Activated CD8-positive, alpha-beta memory T cell treated with anti-CD3 and anti-CD28 coated beads for 48 hours (primary cell): ENCODE data around the gene LRRC2.
"Not testable (repeated sequence)": the region's sequence is repeated elsewhere in the genome, so short reads cannot be mapped to it uniquely, and the experiment has no call there.

Experiments used
- DNase-seq, 3 experiments: peaks; one replicate each; pipeline ENCODE4 v3.0.0-alpha.2; 2020; ENCODE audit warnings: low read depth in 2 of 3, low spot score in 2 of 3

LRRC2 gene, protein sequence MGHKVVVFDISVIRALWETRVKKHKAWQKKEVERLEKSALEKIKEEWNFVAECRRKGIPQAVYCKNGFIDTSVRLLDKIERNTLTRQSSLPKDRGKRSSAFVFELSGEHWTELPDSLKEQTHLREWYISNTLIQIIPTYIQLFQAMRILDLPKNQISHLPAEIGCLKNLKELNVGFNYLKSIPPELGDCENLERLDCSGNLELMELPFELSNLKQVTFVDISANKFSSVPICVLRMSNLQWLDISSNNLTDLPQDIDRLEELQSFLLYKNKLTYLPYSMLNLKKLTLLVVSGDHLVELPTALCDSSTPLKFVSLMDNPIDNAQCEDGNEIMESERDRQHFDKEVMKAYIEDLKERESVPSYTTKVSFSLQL

DNA sequence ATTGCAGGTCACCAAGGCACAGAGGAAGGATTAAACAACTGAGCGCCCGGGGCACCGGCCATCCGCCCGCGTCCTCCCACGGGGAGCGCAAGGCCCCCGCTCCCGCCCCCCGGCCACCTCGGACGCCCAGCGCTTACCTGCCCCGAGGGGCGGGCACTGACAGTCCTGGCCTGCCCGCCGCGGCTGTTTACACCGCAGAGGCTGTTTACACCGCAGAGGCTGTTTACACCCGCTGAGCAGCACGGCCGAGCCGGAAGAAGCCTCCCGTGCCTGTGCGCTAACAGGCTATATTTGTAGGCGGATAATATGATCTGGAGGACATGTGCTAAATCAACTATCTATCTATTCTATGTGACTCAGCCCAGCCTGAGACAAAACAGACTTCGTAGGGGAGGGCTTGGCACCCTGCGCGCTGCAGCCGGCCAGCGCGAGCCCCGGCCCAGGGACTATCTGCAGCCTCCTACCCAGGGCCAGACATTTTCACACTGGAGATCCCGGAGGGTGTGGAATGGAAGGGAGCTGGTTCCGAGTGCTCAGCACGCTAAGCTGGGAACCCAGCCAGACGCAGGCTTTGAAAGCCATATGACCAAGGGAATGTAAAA, at the start of gene LRRC2:
Gene LRRC2, minus strand, starts transcription at position 263 of the 602 bp plus-strand sequence. CDS start 14,711 bp downstream, outside the sequence.
- no peak for DNase-seq

DNA sequence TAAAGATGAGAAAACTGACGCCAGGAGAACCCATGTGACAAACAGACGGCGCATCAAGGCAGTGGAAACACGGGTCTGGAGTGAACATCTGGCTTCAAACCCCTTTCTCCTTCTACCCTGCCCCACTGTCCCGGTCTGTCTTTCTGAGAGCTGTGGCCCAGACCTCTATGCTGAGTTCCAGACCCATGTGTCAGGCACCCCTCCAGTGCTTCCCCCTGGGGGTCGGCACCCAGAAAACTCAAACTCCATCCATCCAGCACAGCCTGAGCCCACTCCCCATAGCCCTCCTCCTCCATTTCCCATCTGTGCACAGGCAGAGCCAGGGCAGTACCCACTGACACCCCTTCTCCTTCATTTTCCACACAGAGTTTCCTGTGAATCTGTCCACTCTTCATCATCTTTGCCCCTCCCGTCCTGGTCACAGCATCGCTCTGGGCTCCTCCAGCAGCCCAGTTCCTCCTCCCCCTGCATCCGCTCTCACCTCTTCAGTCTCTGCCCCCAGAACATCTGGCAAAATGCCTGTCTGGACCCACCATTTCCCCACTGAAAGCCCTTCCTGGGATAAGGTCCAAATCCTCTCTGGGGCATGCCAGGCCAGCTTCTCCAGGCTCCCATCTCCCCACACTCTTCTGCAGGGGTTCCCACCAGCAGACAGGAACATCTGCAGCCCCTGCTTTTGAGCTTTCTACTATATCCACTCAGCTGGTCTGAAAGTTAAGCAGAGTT, 49.1 kb upstream of the LRRC2 start:
- no peak for DNase-seq

DNA sequence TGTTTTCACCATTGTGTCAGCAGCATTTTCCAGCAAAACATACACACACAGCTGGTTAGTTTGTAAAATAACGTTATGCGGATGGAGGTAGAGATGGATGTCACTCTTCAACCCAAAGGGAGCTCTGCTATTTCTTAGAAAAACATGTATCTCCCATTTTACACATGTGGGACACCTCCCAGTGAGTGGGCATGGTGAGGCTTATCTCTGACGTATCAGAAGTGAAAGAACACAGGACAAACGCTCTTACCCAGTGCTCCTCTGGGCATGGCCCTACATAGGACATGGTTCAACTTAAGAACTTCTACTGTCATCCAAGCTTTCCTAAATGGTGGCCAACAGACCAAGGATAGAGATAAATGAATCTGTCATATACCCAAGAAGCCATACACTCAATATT, 48.3 kb upstream of the LRRC2 start:
- no peak for DNase-seq

DNA sequence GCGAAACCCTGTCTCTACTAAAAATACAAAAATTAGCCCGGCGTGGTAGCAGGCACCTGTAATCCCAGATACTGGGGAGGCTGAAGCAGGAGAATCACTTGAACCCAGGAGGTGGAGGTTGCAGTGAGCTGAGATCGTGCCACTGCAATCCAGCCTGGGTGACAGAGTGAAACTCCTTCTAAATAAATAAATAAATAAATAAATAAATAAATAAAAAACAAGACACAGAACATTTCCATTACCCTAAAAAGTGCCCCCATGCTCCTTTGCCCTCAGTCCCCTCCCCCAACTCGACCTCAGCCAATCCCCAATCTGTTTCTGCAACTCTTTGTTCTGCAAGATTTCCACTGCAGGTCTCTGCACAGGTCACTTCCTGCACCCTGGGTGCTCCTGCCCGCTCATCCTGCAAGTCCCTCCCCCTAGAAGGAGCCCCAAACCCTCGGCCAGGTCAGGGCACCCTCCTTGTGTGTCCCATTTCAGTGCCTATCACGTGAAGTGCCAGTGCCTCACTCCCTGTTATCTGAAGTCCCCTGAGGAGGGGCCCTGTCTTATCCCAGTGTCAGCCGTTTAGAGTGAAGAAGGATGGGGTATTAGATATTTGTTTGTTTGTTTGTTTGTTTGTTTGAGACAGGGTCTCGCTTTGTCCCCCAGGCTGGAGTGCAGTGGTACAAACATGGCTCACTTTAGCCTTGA, 47.4 kb upstream of the LRRC2 start:
- no peak for DNase-seq

DNA sequence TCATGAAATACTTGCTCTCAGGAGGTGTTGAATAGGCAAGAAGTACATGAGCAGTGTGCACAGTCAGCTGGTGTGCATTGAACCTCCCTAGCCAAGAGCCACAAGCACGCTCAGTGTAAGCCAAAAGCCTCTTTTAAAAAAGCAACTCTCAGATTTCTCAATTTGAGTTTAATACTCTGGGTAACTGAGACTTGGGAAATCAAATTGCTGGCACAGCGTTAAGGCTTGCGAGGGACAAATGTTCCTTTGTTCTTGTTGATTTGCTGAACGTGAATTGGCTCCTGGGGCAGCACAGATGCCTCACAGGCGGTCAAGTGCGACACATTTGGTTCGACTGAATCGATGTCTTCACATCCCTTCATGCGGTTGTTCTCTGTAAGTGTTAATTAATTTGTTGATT, 46.2 kb upstream of the LRRC2 start, which contains the start of gene FAM240A:
Gene FAM240A, plus strand, starts transcription at position 202 of the 400 bp plus-strand sequence. Its CDS starts 159 bp downstream, at position 361.
- DNase-seq, result no peak

GRCh38 chr3:46609944-46610722, 44.0 kb upstream of the LRRC2 start:
- DNase-seq, result no peak

GRCh38 chr3:46609212-46609721, 43.2 kb upstream of the LRRC2 start:
- DNase-seq, result no peak

DNA sequence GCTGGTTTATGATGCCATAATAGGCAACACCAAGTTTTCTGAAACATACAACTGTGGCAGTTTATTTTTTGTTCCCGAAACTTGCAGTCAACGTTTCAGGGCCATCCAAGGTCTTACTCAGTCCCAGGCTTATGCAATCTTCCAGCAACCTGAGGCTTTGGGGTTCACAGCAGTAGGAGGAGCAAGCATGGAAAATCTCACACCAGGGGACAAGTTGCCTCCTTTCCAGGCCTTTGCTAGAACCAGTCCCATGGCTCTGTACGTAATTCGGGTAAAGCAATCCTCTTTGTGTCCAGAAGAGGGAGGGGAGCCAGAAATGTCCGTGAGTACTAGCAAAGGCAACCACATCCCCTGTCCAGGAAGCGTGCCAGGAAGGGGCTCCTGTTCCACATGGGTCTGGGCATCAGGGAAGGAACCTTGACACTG, 41.5 kb upstream of the LRRC2 start:
- DNase-seq, result no peak

DNA sequence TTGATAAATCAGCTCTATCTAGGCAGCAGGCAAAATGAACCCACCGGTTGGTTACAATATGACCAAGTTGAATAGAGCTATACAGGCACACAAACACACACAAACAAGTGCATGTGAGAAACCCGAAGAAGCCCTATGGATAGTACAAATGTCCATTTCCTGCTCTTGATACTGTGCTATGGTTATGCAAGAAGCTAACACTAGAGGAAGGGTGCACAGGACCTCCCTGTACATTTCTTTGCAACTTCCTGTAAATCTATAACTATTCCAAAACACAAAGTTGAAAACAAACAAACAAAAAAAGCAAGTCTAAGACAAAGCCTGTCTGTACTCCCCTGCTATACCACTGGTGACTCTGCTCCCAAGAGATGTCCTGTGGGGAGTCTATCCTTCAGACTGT, 38.0 kb upstream of the LRRC2 start:
- no peak for DNase-seq

GRCh38 chr3:46603446-46604046, 37.4 kb upstream of the LRRC2 start:
- no peak for DNase-seq

DNA sequence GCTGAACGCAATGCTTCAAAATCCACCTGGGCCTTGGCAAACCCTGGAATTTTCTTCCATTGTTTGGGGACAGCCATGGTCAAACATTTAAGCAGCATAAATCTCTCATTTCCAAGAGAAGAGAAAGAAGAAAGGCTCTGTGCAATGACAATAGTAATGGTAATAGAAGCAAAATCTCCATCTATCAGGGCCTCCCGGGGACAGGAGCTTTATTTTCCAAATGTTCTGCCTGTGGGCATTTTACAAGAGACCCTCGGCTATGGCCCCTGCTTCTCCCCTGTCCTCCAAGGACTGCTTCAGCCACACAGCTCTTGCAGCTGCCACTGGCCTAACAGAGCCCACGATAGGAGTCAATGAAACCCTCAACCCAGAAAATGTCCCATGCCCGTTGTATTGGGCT, 33.5 kb upstream of the LRRC2 start:
- no peak for DNase-seq

DNA sequence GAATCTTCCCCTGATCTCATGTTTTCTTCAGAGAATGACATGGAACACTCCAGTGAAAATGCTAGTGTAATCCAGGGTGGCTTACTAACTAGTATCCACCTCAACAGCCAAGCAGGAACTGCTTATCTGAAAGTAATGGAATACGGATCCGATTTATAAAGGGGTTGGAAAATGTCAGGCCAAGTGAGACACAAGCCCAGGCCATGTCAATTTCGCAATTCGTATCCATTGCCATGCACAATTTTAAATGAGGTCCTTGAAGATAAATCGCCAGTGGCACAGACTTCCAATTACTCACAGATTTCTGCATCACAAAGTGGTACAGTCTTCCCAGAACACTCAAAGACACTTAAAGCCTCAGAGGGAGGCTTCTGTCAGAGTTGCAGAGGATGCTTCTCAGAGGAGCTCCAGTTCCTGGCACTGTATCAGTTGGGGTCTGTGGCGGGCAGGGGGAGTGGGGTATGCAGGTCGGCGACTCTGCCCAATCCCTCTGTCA, 29.8 kb upstream of the LRRC2 start:
- DNase-seq, result no peak

- DNase-seq, result no peak
These were observed 28.6 kb upstream of the LRRC2 start for GRCh38 chr3:46594723-46595122.

DNA sequence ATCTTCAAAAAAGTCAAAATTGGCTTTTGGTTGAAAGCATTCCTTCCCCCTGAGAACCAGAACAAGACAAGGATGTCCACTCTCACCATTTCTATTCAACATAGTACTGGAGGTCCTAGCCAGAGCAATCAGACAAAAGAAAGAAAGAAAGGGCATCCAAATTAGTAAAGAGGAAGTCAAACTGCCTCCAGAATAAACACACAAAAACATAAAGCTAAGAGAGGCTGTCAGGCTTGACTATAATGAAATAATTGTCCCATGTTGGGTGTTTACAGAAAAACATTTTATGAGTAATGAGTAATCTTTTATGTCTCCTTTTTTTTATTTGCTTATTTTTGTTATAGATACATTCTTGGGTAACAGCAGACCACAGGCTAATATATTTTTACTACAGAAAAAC, 27.9 kb upstream of the LRRC2 start:
- DNase-seq, result no peak

DNA sequence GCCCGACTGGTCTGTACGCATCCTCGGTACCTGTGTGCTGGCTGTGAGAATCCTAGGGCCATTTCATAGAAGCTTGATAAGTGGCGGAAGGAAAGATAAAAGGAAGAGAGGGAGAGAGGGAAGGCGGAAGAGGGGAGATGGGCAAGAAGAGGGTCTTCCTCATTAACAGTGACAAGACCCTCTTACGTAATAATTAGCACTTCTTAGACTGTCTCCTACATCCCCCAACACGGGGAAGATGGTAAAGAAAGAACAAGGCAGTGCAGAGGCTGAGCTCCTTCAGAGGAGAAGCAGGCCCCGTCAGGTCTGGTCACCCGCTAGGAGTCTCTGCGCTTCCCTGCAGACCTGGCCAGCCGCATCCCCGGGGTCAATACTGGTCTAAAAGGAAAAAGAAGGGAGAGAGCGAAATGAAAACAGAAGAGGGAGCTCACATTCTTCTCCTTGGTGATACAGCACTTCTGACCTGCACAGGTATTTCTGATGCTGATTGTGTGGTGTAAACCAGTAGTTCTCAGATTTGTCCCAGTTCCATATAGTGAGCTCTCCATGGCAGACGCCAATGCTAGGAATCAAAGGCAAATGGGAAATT, 27.3 kb upstream of the LRRC2 start:
- no peak for DNase-seq

- DNase-seq, result not testable (repeated sequence)
These were observed 21.2 kb upstream of the LRRC2 start for GRCh38 chr3:46587268-46587667.

DNA sequence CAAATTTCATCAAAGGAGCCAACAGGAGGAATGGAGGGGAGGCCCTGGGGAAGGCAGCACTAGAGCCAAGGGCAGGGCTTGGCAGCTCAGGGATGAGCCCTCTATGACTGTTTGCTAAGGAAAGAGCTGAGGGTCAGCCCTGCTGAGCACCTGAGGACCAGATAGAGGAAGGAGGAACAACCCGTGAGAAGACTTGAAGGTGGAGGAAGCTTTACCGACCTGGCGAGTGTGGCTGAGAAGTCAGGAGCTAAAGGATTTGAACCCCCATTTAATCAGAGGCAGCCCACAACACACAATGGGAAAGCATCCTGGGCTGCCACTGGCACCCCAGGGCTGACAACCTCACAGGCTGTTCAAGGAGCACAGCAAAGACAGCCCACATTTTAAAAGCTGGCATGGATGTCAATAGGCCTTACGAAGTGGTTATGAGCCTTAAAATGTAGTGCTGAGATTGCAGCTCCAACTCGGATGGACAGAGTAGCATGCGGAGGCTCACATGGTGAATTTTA, 20.7 kb upstream of the LRRC2 start:
- no peak for DNase-seq

DNA sequence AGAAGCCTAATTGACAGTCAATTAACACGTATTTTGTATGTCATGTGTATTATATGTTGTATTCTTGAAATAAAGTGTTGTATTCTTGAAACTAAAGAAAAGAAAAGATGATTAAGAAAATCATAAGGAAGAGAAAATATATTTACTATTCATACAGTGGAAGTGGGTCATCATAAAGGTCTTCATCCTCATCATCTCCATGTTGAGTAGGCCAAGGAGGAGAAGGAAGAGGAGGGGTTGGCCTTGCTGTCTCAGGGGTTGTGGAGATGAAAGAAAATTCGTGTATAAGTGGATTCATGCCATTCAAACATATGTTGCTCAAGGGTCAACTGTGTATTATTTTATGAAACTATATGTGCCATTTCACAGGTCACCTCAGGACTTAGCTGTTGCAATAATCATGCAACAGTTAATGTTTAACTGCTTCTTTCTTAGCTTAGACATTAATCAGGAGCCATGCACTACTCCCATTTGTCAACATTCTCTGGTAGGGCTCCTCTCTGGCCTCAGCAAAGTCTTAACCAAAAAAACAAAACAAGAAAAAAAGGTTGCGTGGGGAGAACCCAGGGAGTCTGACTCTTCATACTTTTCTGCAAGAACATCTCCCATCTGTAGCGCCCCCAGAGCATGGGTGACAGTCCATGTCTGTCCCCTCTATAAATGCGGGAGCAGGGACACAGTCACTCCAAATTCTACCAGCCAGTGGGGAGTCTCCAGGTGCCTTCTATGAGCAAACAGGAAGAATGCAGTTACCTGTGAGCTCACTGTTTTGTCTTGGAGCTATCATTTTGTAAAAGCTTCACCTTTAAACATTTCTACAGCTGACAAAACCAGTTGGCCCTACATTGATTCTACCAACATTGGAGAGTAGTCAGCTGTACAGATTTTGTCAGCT, 19.9 kb upstream of the LRRC2 start:
- no peak for DNase-seq
